NB4 (cell line): ENCODE measurements around the gene INKA1.

Source experiments
- CTCF ChIP-seq: IDR thresholded peaks from one replicate; pipeline ENCODE4 v1.5.1; 2012; ENCODE audit warnings: low read depth, low read length
- MYC ChIP-seq: IDR thresholded peaks from 2 replicates; pipeline ENCODE4 v1.6.1; 2011; ENCODE audit warnings: low read depth, low read length
- POLR2A ChIP-seq: IDR thresholded peaks from 2 replicates; pipeline ENCODE4 v1.6.1; 2011; ENCODE audit warnings: mild to moderate bottlenecking; ENCODE audit not compliant: insufficient read length; ENCODE audit errors: extremely low read depth

GRCh38 chr3:49793486-49794085 lies 9.5 kb upstream of the INKA1 start:
- TF ChIP-seq CTCF (no peak), POLR2A (no peak), MYC (no peak)
